Tibial nerve (tissue), 4 donors: ENCODE data around the gene FXYD5. TPM values are rescaled to one million over a fixed set of nuclear protein-coding genes. Genes with fewer than 3 reads are reported as not detected.

Source experiments
- DNase-seq, 2 donors: peaks; one replicate each; pipeline ENCODE4 v3.0.0-alpha.2; 2019; ENCODE audit warnings: low spot score in 2 of 2
- H3K27ac ChIP-seq, 4 donors: fragments of 200-600 bp; sonication (generic) in 3 of 4; one replicate each; pipeline ENCODE4 v1.5.1; 2017 to 2019; ENCODE audit warnings: mild to moderate bottlenecking in 1 of 4
- H3K27me3 ChIP-seq, 2 donors: fragments of 200-600 bp; sonication (generic) in 1 of 2; one replicate each; pipeline versions ENCODE4 v1.5.1 to v1.6.0; 2017 to 2019
- H3K36me3 ChIP-seq, 3 donors: fragments of 200-600 bp; sonication (generic); one replicate each; pipeline ENCODE4 v1.5.1; 2018 to 2019
- H3K4me1 ChIP-seq, 4 donors: fragments of 200-600 bp; sonication (generic) in 3 of 4; one replicate each; pipeline ENCODE4 v1.5.1; 2017 to 2019
- H3K4me3 ChIP-seq, 4 donors: fragments of 200-600 bp; sonication (generic) in 3 of 4; one replicate each; pipeline ENCODE4 v1.5.1; 2017 to 2019; ENCODE audit warnings: mild to moderate bottlenecking in 1 of 4, moderate library complexity in 1 of 4
- H3K9me3 ChIP-seq, 4 donors: fragments of 200-600 bp; sonication (generic) in 3 of 4; one replicate each; pipeline ENCODE4 v1.5.1; 2017 to 2019
- EP300 ChIP-seq, 2 donors: sonication (generic); formaldehyde crosslinking; IDR thresholded peaks; one replicate each; pipeline ENCODE4 v1.6.1; 2017; ENCODE audit warnings: antibody characterized with exemption in 2 of 2, mild to moderate bottlenecking in 1 of 2
- POLR2A ChIP-seq, 2 donors: fragments of 450-650 bp; IDR thresholded peaks; one replicate each; pipeline ENCODE4 v1.6.1; 2017; ENCODE audit warnings: antibody characterized with exemption in 2 of 2, mild to moderate bottlenecking in 2 of 2, moderate library complexity in 2 of 2
- WGBS, 2 donors: methylation state at CpG; one replicate each; pipeline ENCODE4 v1.1.5; 2018; 5-methylcytosine and 5-hydroxymethylcytosine counted together
- total RNA-seq, 4 donors: library from RNA; depleted of rRNA; stranded (reverse); fragments of >200 nt; gene quantifications; one replicate each; pipeline ENCODE4 v1.1.0, GENCODE V29; 2016
- TF ChIP-seq, protein P1 (sequence below), 5 experiments: fragments of 200-600 bp in 3 of 5; fragments of 450-650 bp in 2 of 5; sonication (generic) in 3 of 5; IDR thresholded peaks; one replicate each; pipeline ENCODE4 v1.5.1; 2016 to 2019; ENCODE audit warnings: antibody characterized with exemption in 5 of 5, mild to moderate bottlenecking in 3 of 5, moderate library complexity in 2 of 5

The FXYD5 gene
- total RNA-seq, 4 donors from 2014 or later, result 19.9 to 53.4 (median 37.5) TPM

DNA sequence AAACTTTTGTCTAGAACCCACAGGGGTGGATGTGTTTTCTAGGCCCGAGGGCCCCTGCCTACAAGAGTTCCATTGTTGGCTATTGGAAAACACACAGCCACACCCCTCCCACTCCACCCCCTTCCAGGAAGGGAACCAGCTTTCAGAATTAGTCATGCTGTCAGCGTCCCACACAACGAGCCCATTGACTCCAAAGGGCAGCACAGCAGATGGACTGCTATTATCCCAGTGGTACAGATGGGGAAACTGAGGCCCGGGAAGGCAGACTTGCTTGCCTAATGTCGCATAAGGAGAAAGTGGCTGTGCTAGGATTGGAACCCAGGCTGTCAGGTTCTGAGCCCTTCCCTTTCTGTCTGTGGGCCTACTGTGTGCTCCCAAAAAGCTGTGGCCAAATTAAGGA lies 47.0 kb upstream of the FXYD5 start:
- peak overlapping the region; percentile 75 to 99 (median 93) for H3K27ac ChIP-seq

DNA sequence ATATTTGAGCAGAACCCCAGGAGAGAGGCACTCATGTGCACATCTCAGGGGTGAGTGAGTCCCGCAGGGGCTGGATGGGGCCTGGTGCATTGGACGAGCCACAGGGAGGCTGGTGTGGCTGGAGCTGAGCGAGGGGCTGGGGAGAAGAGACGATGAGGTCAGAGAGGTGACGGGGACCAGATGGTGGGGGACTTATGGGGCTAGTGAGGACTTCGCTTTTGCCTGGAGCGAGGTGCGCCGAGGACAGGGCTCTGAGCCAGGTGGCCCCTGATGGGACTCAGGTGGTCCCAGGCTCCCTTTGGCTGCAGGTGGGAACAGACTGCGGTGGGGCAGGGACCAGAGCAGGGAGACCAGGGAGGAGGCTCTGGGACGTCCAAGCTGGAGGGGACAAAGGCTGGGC lies 45.8 kb upstream of the FXYD5 start:
- DNase-seq, result no peak
- H3K4me1 ChIP-seq, result peaks cover 0 to 69% (median 17%) of the 10 kb centered on the region in 4 donors
- H3K4me3 ChIP-seq, result no peak overlapping the region
- no peaks in the 10 kb centered on the region for H3K9me3 ChIP-seq
- H3K27ac ChIP-seq, result peak overlapping the region; percentile 74 to 99 (median 93)
- TF ChIP-seq EP300 (IDR thresholded peaks at IDR 0.05), result no peak
- TF ChIP-seq POLR2A (IDR thresholded peaks at IDR 0.05), result no peak
- TF ChIP-seq, protein P1, sequence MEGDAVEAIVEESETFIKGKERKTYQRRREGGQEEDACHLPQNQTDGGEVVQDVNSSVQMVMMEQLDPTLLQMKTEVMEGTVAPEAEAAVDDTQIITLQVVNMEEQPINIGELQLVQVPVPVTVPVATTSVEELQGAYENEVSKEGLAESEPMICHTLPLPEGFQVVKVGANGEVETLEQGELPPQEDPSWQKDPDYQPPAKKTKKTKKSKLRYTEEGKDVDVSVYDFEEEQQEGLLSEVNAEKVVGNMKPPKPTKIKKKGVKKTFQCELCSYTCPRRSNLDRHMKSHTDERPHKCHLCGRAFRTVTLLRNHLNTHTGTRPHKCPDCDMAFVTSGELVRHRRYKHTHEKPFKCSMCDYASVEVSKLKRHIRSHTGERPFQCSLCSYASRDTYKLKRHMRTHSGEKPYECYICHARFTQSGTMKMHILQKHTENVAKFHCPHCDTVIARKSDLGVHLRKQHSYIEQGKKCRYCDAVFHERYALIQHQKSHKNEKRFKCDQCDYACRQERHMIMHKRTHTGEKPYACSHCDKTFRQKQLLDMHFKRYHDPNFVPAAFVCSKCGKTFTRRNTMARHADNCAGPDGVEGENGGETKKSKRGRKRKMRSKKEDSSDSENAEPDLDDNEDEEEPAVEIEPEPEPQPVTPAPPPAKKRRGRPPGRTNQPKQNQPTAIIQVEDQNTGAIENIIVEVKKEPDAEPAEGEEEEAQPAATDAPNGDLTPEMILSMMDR (IDR thresholded peaks at IDR 0.05), result no peak
- 72 to 74% methylated on average over 11 of the region's 11 CpGs for WGBS, 2 donors
- no peaks in the 10 kb centered on the region for H3K36me3 ChIP-seq
- H3K27me3 ChIP-seq, result no peaks in the 10 kb centered on the region

More for the DNA sequence above, 47.0 kb upstream of the FXYD5 start:
- 21 to 25% methylated on average over 4 to 5 of the region's 5 CpGs for WGBS, 2 donors
- no peak overlapping the region for H3K4me3 ChIP-seq
- peak; percentile 51 to 57 for DNase-seq
- no peaks in the 10 kb centered on the region for H3K9me3 ChIP-seq
- no peaks in the 10 kb centered on the region for H3K27me3 ChIP-seq
- TF ChIP-seq EP300 (IDR thresholded peaks at IDR 0.05) (peak; percentile 57 to 96), POLR2A (IDR thresholded peaks at IDR 0.05) (peak in 1 of 2 donors; percentile 33)
- TF ChIP-seq, protein P1 (IDR thresholded peaks at IDR 0.05), result no peak
- no peaks in the 10 kb centered on the region for H3K36me3 ChIP-seq
- H3K4me1 ChIP-seq, result peaks cover 0 to 61% (median 17%) of the 10 kb centered on the region in 4 donors

DNA sequence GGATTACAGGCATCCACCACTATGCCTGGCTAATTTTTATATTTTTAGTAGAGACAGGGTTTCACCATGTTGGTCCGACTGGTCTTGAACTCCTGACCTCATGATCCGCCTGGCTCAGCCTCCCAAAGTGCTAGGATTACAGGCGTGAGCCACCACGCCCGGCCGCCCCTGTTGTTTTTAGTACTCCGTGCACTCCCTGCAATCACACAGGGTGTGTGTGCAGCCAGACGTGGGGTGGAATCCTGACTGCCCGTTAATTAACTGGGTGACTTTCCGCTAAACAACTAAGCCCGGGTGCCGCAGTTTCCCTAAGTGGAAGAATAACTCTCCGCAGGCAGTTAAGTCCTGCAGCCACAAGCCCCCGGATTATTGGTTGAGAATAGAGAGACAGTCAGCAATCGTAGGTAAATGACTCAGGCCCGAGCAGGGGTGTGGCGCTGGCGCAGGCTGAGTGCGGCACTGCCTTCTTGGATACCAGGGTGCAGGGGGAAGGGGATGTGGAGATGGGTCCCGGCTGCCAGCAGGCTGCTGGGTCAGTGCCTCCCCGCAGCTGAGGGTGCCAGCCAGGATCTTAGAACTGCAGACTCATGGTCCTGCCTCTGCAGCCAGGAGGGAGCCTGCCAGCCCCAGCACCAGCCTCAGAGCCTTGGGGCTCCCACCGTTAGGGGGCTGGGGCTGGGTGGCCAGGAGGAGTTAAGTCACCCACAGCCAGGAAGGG lies 45.0 kb upstream of the FXYD5 start:
- Histone ChIP-seq H3K36me3 (no peaks in the 10 kb centered on the region), H3K4me3 (no peak overlapping the region), H3K27ac (peak overlapping the region; percentile 74 to 99 (median 93)), H3K9me3 (no peaks in the 10 kb centered on the region), H3K4me1 (peaks cover 0 to 77% (median 17%) of the 10 kb centered on the region in 4 donors), H3K27me3 (no peaks in the 10 kb centered on the region)
- DNase-seq, result no peak
- TF ChIP-seq EP300 (IDR thresholded peaks at IDR 0.05) (peak in 1 of 2 donors; percentile 38), POLR2A (IDR thresholded peaks at IDR 0.05) (no peak)
- TF ChIP-seq, protein P1 (IDR thresholded peaks at IDR 0.05), result no peak
- whole genome bisulfite sequencing, 2 donors, result 53 to 59% methylated on average over 22 of the region's 22 CpGs

DNA sequence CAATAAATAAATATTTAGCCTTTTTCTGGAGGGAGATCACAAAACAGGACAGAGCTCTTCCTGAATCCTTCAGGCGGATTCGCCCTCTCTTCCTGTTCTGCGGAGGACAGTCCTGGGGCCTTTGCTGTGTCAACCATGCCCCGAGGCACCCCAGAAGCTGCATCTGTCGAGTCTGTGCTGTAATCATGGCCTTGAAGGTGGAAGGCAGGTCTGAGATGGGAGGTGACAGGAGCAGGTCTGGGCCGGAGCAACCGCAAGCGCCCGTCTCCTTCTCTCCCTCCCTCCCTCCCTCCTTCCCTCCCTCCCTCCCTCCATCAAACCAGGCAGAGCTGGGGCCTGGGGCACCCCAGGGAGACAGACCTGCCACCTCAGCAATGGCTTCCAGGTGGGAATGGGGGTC lies 43.6 kb upstream of the FXYD5 start:
- DNase-seq, result no peak
- Histone ChIP-seq H3K27ac (peak overlapping the region; percentile 74 to 99 (median 93)), H3K36me3 (no peaks in the 10 kb centered on the region), H3K4me3 (no peak overlapping the region), H3K9me3 (no peaks in the 10 kb centered on the region), H3K27me3 (no peaks in the 10 kb centered on the region), H3K4me1 (peaks cover 0 to 91% (median 21%) of the 10 kb centered on the region in 4 donors)
- 45 to 46% methylated on average over 9 of the region's 9 CpGs for WGBS, 2 donors
- no peak for TF ChIP-seq POLR2A (IDR thresholded peaks at IDR 0.05)
- TF ChIP-seq, protein P1 (IDR thresholded peaks at IDR 0.05), result no peak
- TF ChIP-seq EP300 (IDR thresholded peaks at IDR 0.05), result no peak

DNA sequence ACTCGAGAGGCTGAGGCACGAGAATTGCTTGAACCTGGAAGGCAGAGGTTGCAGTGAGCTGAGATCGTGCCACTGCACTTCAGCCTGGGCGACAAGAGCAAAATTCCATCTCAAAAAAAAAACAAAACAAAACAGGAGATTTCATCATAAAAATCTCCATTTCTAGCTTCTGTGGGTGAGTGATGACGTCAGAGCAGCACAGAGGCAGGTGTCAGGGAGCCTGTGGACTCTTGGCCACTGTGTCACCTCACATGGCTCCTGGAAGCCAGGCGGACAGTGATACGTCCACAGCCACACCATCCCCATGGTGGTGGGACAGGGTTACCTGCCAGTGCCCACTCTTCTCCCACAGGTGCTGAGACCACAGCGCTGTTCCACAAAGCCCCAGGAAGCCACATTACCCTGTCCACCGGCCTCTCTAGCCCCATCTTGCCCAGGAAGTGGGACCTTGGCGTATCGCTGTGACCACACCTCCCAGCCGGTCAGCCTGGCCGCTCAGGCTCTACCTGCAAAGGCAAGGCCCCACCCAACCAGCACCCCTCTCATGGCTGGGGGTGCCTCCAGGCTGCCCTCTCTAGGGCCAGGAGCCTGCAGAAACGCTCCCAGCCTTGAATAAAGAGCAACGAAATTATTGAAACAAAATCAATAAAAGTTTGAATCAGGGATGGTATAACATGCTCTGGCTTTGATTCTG lies 41.4 kb upstream of the FXYD5 start:
- Histone ChIP-seq H3K27me3 (no peaks in the 10 kb centered on the region), H3K9me3 (no peaks in the 10 kb centered on the region), H3K36me3 (no peaks in the 10 kb centered on the region), H3K4me1 (peaks cover 0 to 91% (median 17%) of the 10 kb centered on the region in 4 donors), H3K4me3 (no peak overlapping the region), H3K27ac (peak overlapping the region; percentile 82 to 99 (median 90))
- no peak for TF ChIP-seq POLR2A (IDR thresholded peaks at IDR 0.05)
- no peak for TF ChIP-seq EP300 (IDR thresholded peaks at IDR 0.05)
- TF ChIP-seq, protein P1 (IDR thresholded peaks at IDR 0.05), result no peak
- 71 to 74% methylated on average over 13 to 14 of the region's 15 CpGs for WGBS, 2 donors
- no peak for DNase-seq
